HG03196 (cell line): ENCODE data around the gene AMBN.

ENCODE experiments used
- ATAC-seq: cut with Tn5 transposase; IDR thresholded peaks from one replicate; pipeline ENCODE4 v1.9.1; 2021; ENCODE audit not compliant: unreplicated experiment

The AMBN gene

GRCh38 chr4:70591955-70592582 lies at the start of gene AMBN:
TSS of gene AMBN (plus strand) at chr4:70592256. CDS start at chr4:70592359, 103 bp downstream.
- ATAC-seq, result no peak

GRCh38 chr4:70544279-70544868 lies 47.7 kb upstream of the AMBN start:
- ATAC-seq, result peak; percentile 56

GRCh38 chr4:70556856-70557255 lies 35.2 kb upstream of the AMBN start:
- no peak for ATAC-seq

GRCh38 chr4:70559211-70559830 lies 32.7 kb upstream of the AMBN start:
- ATAC-seq, result peak; percentile 69

- no peak for ATAC-seq
Observed at GRCh38 chr4:70559924-70560323, 32.1 kb upstream of the AMBN start.

- ATAC-seq, result no peak
Observed at GRCh38 chr4:70564033-70564432, 28.0 kb upstream of the AMBN start.

- no peak for ATAC-seq
Observed at GRCh38 chr4:70570796-70571195, 21.3 kb upstream of the AMBN start.

- no peak for ATAC-seq
Observed at GRCh38 chr4:70571772-70572171, 20.3 kb upstream of the AMBN start.

- no peak for ATAC-seq
Observed at GRCh38 chr4:70575964-70576363, 16.1 kb upstream of the AMBN start.

- ATAC-seq, result no peak
Observed at GRCh38 chr4:70577220-70577927, 14.7 kb upstream of the AMBN start.

- ATAC-seq, result no peak
Observed at GRCh38 chr4:70581980-70582379, 10.1 kb upstream of the AMBN start.

GRCh38 chr4:70583952-70584834 lies 7.9 kb upstream of the AMBN start:
- ATAC-seq, result no peak

GRCh38 chr4:70586841-70587240 lies 5.2 kb upstream of the AMBN start:
- ATAC-seq, result no peak

GRCh38 chr4:70589785-70590184 lies 2.3 kb upstream of the AMBN start:
- peak; percentile 95 for ATAC-seq

- ATAC-seq, result no peak
Observed at GRCh38 chr4:70594196-70594595, 2.1 kb downstream of the AMBN start.

GRCh38 chr4:70600305-70600704 lies 8.2 kb downstream of the AMBN start:
- ATAC-seq, result no peak

- ATAC-seq, result peak; percentile 15
Observed at GRCh38 chr4:70600977-70601376, 8.9 kb downstream of the AMBN start.

- peak; percentile 92 for ATAC-seq
Observed at GRCh38 chr4:70601422-70602039, 9.5 kb downstream of the AMBN start.

GRCh38 chr4:70603856-70604255 lies 11.8 kb downstream of the AMBN start:
- ATAC-seq, result no peak

- ATAC-seq, result no peak
Observed at GRCh38 chr4:70606459-70606858, 14.4 kb downstream of the AMBN start.
